ENCODE data around the gene KCNMA1. TPM values are rescaled to one million over a fixed set of nuclear protein-coding genes. Genes with fewer than 3 reads are reported as not detected.

KCNMA1 gene
- total and polyA plus RNA-seq, 9 of the 15 experiments (the other 6 are each of a cell fraction or from before 2014, with no cell fraction given) = 0.01 to 0.95 (median 0.15) TPM; not detected in 4

- in situ Hi-C loops (cut with MboI) = no loop called here
- BruUV-seq (replicated peaks) = no TSS peak
Measured at GRCh38 chr10:77455561-77455960, 182.0 kb downstream of the KCNMA1 start.

More at GRCh38 chr10:77455561-77455960, 182.0 kb downstream of the KCNMA1 start:
- H3K4me1 ChIP-seq (replicated peaks in 1 of 2; ENCODE audit: control insufficient read depth in 2 of 2, insufficient read depth in 2 of 2, low read length in 2 of 2) = no peaks in the 10 kb centered on the region
- ATAC-seq = no peak
- ChIA-PET CTCF (ENCODE audit: low intra/inter-chr PET ratio) (no interaction called here), POLR2A (interaction anchor here (0.6 to 1.1 kb wide), 2 partner anchors 15 to 1362 kb away, joined by 3 to 5 read pairs; no protein-coding TSS in a partner anchor)
- no peak overlapping the region for H3K4me3 ChIP-seq
- no peak for DNase-seq (ENCODE audit: extremely low read depth in 1 of 4, low spot score in 3 of 4)
- no peaks in the 10 kb centered on the region for H4K20me1 ChIP-seq (replicated peaks; ENCODE audit: control insufficient read depth, insufficient read depth, low read length)
- no peaks in the 10 kb centered on the region for H3K9me3 ChIP-seq (replicated peaks; ENCODE audit: control insufficient read depth, insufficient read depth, low read depth, low read length)
- H3K27me3 ChIP-seq (ENCODE audit: control insufficient read depth in 2 of 2, insufficient read depth in 2 of 2, low read length in 2 of 2) = peaks cover 0 to 7% of the 10 kb centered on the region in 2 experiments; a peak in 1 of 5 replicates
- H3K4me2 ChIP-seq (ENCODE audit: insufficient read depth, low read length) = no peak overlapping the region
- H2AFZ ChIP-seq (ENCODE audit: low read depth, low read length) = no peak overlapping the region
- TF ChIP-seq ARNT (IDR thresholded peaks at IDR 0.05) = no peak
- TF ChIP-seq RREB1 (CRISPR knock-in tag; IDR thresholded peaks at IDR 0.05) = no peak
- TF ChIP-seq XRCC3 (IDR thresholded peaks at IDR 0.05) = no peak
- TF ChIP-seq BRCA1 (IDR thresholded peaks at IDR 0.05) = no peak
- TF ChIP-seq BRCA1 (CRISPR knock-in tag; IDR thresholded peaks at IDR 0.05) = no peak
- no peak for TF ChIP-seq RBM25 (IDR thresholded peaks at IDR 0.05; ENCODE audit: low read depth, low read length, severe bottlenecking)
- TF ChIP-seq ZNF224 (CRISPR knock-in tag; IDR thresholded peaks at IDR 0.05) = no peak
- no peak for TF ChIP-seq MCM2 (IDR thresholded peaks at IDR 0.05; ENCODE audit: low read depth)
- TF ChIP-seq SRSF3 (IDR thresholded peaks at IDR 0.05; ENCODE audit: insufficient read depth, low read length) = no peak
- TF ChIP-seq ZNF589 (CRISPR knock-in tag; IDR thresholded peaks at IDR 0.05; ENCODE audit: low read depth) = no peak
- no peak for TF ChIP-seq KHSRP (IDR thresholded peaks at IDR 0.05)
- TF ChIP-seq FOXO4 (CRISPR knock-in tag; IDR thresholded peaks at IDR 0.05) = no peak
- no peak for TF ChIP-seq RBM15 (IDR thresholded peaks at IDR 0.05; ENCODE audit: insufficient read depth, low read length)
- no peak for TF ChIP-seq SLC30A9 (CRISPR knock-in tag; IDR thresholded peaks at IDR 0.05)
- TF ChIP-seq NFRKB (IDR thresholded peaks at IDR 0.05; ENCODE audit: low read depth) = no peak
- 0% methylated on average over 2 of the region's 2 CpGs for WGBS (ENCODE audit: insufficient coverage, low coverage, missing lambda C conversion rate)
- intact Hi-C loops (cut with micrococcal nuclease) = no loop called here
- H3K36me3 ChIP-seq (ENCODE audit: control insufficient read depth, insufficient read depth, low read length) = no peaks in the 10 kb centered on the region
- H3K79me2 ChIP-seq (ENCODE audit: control insufficient read depth, insufficient read depth, low read length) = no peaks in the 10 kb centered on the region
- no peaks in the 10 kb centered on the region for H3K9me1 ChIP-seq (ENCODE audit: control insufficient read depth, insufficient read depth, low read length)
- no peak for FAIRE-seq
- H3K27ac ChIP-seq (ENCODE audit: extremely low read depth, low read depth, low read length) = no peak overlapping the region
- H3K9ac ChIP-seq (ENCODE audit: insufficient read depth in 1 of 2, low read depth in 2 of 2, low read length in 2 of 2) = no peak overlapping the region
